ACC112 (cell line): ENCODE results near the gene INKA2.

Experiments used
- H2AFZ ChIP-seq: fragments of 200-600 bp; sonication (generic); one replicate; pipeline ENCODE4 v1.6.0; 2017; ENCODE audit warnings: antibody characterized with exemption, low read length; ENCODE audit not compliant: unreplicated experiment
- H3K27ac ChIP-seq: fragments of 200-600 bp; sonication (generic); 2 replicates; pipeline ENCODE4 v1.5.1; 2014; ENCODE audit warnings: low read depth, mild to moderate bottlenecking, antibody characterized with exemption, low read length, moderate library complexity
- H3K27me3 ChIP-seq: fragments of 200-600 bp; sonication (generic); 2 replicates; pipeline ENCODE4 v1.6.1; 2014; ENCODE audit warnings: mild to moderate bottlenecking, antibody characterized with exemption, low read length, moderate library complexity, mixed read lengths; ENCODE audit not compliant: insufficient read depth
- H3K36me3 ChIP-seq: fragments of 200-600 bp; sonication (generic); 2 replicates; pipeline ENCODE4 v1.6.1; 2016; ENCODE audit warnings: mild to moderate bottlenecking, antibody characterized with exemption, low read length, moderate library complexity, mixed read lengths; ENCODE audit not compliant: insufficient read depth
- H3K4me1 ChIP-seq: fragments of 200-600 bp; sonication (generic); one replicate; pipeline ENCODE4 v1.6.1; 2016; ENCODE audit warnings: low read length, mixed read lengths; ENCODE audit not compliant: insufficient read depth, unreplicated experiment, control insufficient read depth
- H3K4me3 ChIP-seq: fragments of 200-600 bp; sonication (generic); 2 replicates; pipeline ENCODE4 v1.5.1; 2014; ENCODE audit warnings: mild to moderate bottlenecking, low read depth, low read length
- H3K79me2 ChIP-seq: fragments of 200-600 bp; sonication (generic); one replicate; pipeline ENCODE4 v1.6.0; 2016; ENCODE audit warnings: low read length; ENCODE audit not compliant: control insufficient read depth, unreplicated experiment, insufficient read depth

INKA2 gene

GRCh38 chr1:111770916-111771315 is 31.7 kb upstream of the INKA2 start:
- no peaks in the 10 kb centered on the region for H3K27me3 ChIP-seq
- H2AFZ ChIP-seq = no peak overlapping the region
- H3K79me2 ChIP-seq = no peaks in the 10 kb centered on the region
- H3K4me1 ChIP-seq = no peaks in the 10 kb centered on the region
- peaks cover 10% of the 10 kb centered on the region for H3K36me3 ChIP-seq
- H3K27ac ChIP-seq = no peak overlapping the region
- no peak overlapping the region for H3K4me3 ChIP-seq

- Histone ChIP-seq H3K27ac (no peak overlapping the region), H3K36me3 (peaks cover 20% of the 10 kb centered on the region), H3K79me2 (no peaks in the 10 kb centered on the region), H3K27me3 (no peaks in the 10 kb centered on the region), H2AFZ (no peak overlapping the region), H3K4me3 (no peak overlapping the region), H3K4me1 (no peaks in the 10 kb centered on the region)
These were observed 30.4 kb upstream of the INKA2 start for GRCh38 chr1:111769517-111770146.

- Histone ChIP-seq H3K4me1 (no peaks in the 10 kb centered on the region), H3K27me3 (no peaks in the 10 kb centered on the region), H3K4me3 (no peak overlapping the region), H3K27ac (no peak overlapping the region), H2AFZ (no peak overlapping the region), H3K36me3 (peaks cover 20% of the 10 kb centered on the region), H3K79me2 (no peaks in the 10 kb centered on the region)
These were observed 29.4 kb upstream of the INKA2 start for GRCh38 chr1:111768625-111769024.

- no peaks in the 10 kb centered on the region for H3K27me3 ChIP-seq
- no peak overlapping the region for H3K4me3 ChIP-seq
- H3K27ac ChIP-seq = no peak overlapping the region
- no peaks in the 10 kb centered on the region for H3K4me1 ChIP-seq
- peaks cover 21% of the 10 kb centered on the region for H3K36me3 ChIP-seq
- no peaks in the 10 kb centered on the region for H3K79me2 ChIP-seq
- H2AFZ ChIP-seq = no peak overlapping the region
These were observed 28.8 kb upstream of the INKA2 start for GRCh38 chr1:111768023-111768422.

GRCh38 chr1:111762332-111762731 is 23.1 kb upstream of the INKA2 start:
- H3K4me1 ChIP-seq = peaks cover 22% of the 10 kb centered on the region
- no peak overlapping the region for H2AFZ ChIP-seq
- peaks cover 19% of the 10 kb centered on the region for H3K79me2 ChIP-seq
- peaks cover 36% of the 10 kb centered on the region for H3K36me3 ChIP-seq
- H3K27me3 ChIP-seq = no peaks in the 10 kb centered on the region
- no peak overlapping the region for H3K27ac ChIP-seq
- H3K4me3 ChIP-seq = no peak overlapping the region

- Histone ChIP-seq H3K79me2 (peaks cover 25% of the 10 kb centered on the region), H3K4me1 (peaks cover 28% of the 10 kb centered on the region), H3K27me3 (no peaks in the 10 kb centered on the region), H2AFZ (no peak overlapping the region), H3K36me3 (peaks cover 33% of the 10 kb centered on the region), H3K4me3 (no peak overlapping the region), H3K27ac (no peak overlapping the region)
These were observed 22.5 kb upstream of the INKA2 start for GRCh38 chr1:111761717-111762116.

GRCh38 chr1:111758373-111758772 is 19.2 kb upstream of the INKA2 start:
- Histone ChIP-seq H2AFZ (no peak overlapping the region), H3K27ac (no peak overlapping the region), H3K79me2 (peaks cover 34% of the 10 kb centered on the region), H3K4me1 (peaks cover 38% of the 10 kb centered on the region), H3K27me3 (no peaks in the 10 kb centered on the region), H3K36me3 (peaks cover 20% of the 10 kb centered on the region), H3K4me3 (no peak overlapping the region)

GRCh38 chr1:111756124-111756513 is 16.9 kb upstream of the INKA2 start:
- peak overlapping the region; percentile 92 for H3K4me3 ChIP-seq
- peaks cover 26% of the 10 kb centered on the region for H3K4me1 ChIP-seq
- peaks cover 4% of the 10 kb centered on the region for H3K36me3 ChIP-seq
- H3K79me2 ChIP-seq = peaks cover 33% of the 10 kb centered on the region
- no peaks in the 10 kb centered on the region for H3K27me3 ChIP-seq
- peak overlapping the region; percentile 95 for H2AFZ ChIP-seq
- H3K27ac ChIP-seq = peak overlapping the region; percentile 84

GRCh38 chr1:111755331-111756123 is 16.3 kb upstream of the INKA2 start, which contains the start of gene DDX20:
DDX20 (plus strand) TSS chr1:111755901; CDS start chr1:111755925, 24 bp downstream.
- H3K79me2 ChIP-seq = peaks cover 27% of the 10 kb centered on the region
- H3K36me3 ChIP-seq = no peaks in the 10 kb centered on the region; the same call in 1 of the 2 replicates
- H3K27ac ChIP-seq = peak within 1 kb of the TSS; percentile 84
- H3K4me1 ChIP-seq = peaks cover 20% of the 10 kb centered on the region
- peak within 1 kb of the TSS; percentile 92 for H3K4me3 ChIP-seq
- H3K27me3 ChIP-seq = no peaks in the 10 kb centered on the region
- peak within 1 kb of the TSS; percentile 96 for H2AFZ ChIP-seq

GRCh38 chr1:111754984-111755330 is 15.8 kb upstream of the INKA2 start:
- Histone ChIP-seq H3K27ac (peak overlapping the region; percentile 84), H3K4me3 (peak overlapping the region; percentile 92), H3K79me2 (peaks cover 25% of the 10 kb centered on the region), H2AFZ (peak overlapping the region; percentile 96), H3K36me3 (no peaks in the 10 kb centered on the region; the same call in 1 of the 2 replicates), H3K27me3 (no peaks in the 10 kb centered on the region), H3K4me1 (peaks cover 20% of the 10 kb centered on the region)
